Measurements from ENCODE around the gene CPO. TPM values are rescaled to one million over a fixed set of nuclear protein-coding genes. Genes with fewer than 3 reads are reported as not detected.
A peak's percentile ranks its signal among the peaks of the same experiment; 100 is the strongest.

Gene CPO
- total and polyA plus RNA-seq, 2 donors from 2014 or later: 0.41 to 0.90 TPM

- Histone ChIP-seq H3K4me3 (ENCODE audit: low read length in 3 of 3) (no peak overlapping the region), H3K27ac (ENCODE audit: low read depth in 2 of 2, low read length in 2 of 2) (no peak overlapping the region), H3K4me1 (ENCODE audit: control insufficient read depth in 2 of 3, insufficient read depth in 2 of 3, low read depth in 1 of 3, low read length in 3 of 3) (no peaks in the 10 kb centered on the region), H3K36me3 (ENCODE audit: control insufficient read depth in 2 of 3, insufficient read depth in 3 of 3, low read length in 3 of 3) (no peaks in the 10 kb centered on the region), H3K9me3 (ENCODE audit: control insufficient read depth in 2 of 3, insufficient read depth in 1 of 3, low read length in 3 of 3) (peaks cover 0 to 3% (median 0%) of the 10 kb centered on the region in 3 donors), H3K27me3 (ENCODE audit: control insufficient read depth, insufficient read depth, low read length) (no peaks in the 10 kb centered on the region), H3K9ac (ENCODE audit: low read length in 3 of 3) (no peak overlapping the region)
- intact Hi-C loops (cut with DNase I): no loop called here
- no peak for FAIRE-seq
- TF ChIP-seq CTCF (IDR thresholded peaks at IDR 0.05; ENCODE audit: borderline replicate concordance, extremely low read depth, insufficient read depth): no peak
- DNase-seq: no peak
Observed at GRCh38 chr2:206993964-206994363, 54.6 kb downstream of the CPO start.

- TF ChIP-seq CTCF (IDR thresholded peaks at IDR 0.05; ENCODE audit: borderline replicate concordance, extremely low read depth, insufficient read depth): no peak
- no peaks in the 10 kb centered on the region for H3K27me3 ChIP-seq (ENCODE audit: control insufficient read depth, insufficient read depth, low read length)
- no peak for FAIRE-seq
Observed at GRCh38 chr2:206996556-206997065, 57.3 kb downstream of the CPO start.

GRCh38 chr2:207008105-207008990, 69.0 kb downstream of the CPO start:
- no peak for FAIRE-seq
- intact Hi-C loops (cut with DNase I): no loop called here
- Histone ChIP-seq H3K9me3 (ENCODE audit: control insufficient read depth in 2 of 3, insufficient read depth in 1 of 3, low read length in 3 of 3) (no peaks in the 10 kb centered on the region), H3K4me1 (ENCODE audit: control insufficient read depth in 2 of 3, insufficient read depth in 2 of 3, low read depth in 1 of 3, low read length in 3 of 3) (no peaks in the 10 kb centered on the region), H3K4me3 (ENCODE audit: low read length in 3 of 3) (no peak overlapping the region), H3K27ac (ENCODE audit: low read depth in 2 of 2, low read length in 2 of 2) (no peak overlapping the region), H3K27me3 (ENCODE audit: control insufficient read depth, insufficient read depth, low read length) (no peaks in the 10 kb centered on the region), H3K36me3 (ENCODE audit: control insufficient read depth in 2 of 3, insufficient read depth in 3 of 3, low read length in 3 of 3) (no peaks in the 10 kb centered on the region), H3K9ac (ENCODE audit: low read length in 3 of 3) (no peak overlapping the region)
- TF ChIP-seq CTCF (IDR thresholded peaks at IDR 0.05; ENCODE audit: borderline replicate concordance, extremely low read depth, insufficient read depth): no peak
- peak in 1 of 5 donors; percentile 16 for DNase-seq

More at GRCh38 chr2:206996556-206997065, 57.3 kb downstream of the CPO start:
- intact Hi-C loops (cut with DNase I): no loop called here
- H3K9me3 ChIP-seq (ENCODE audit: control insufficient read depth in 2 of 3, insufficient read depth in 1 of 3, low read length in 3 of 3): peaks cover 0 to 3% (median 0%) of the 10 kb centered on the region in 3 donors
- DNase-seq: no peak
- no peak overlapping the region for H3K27ac ChIP-seq (ENCODE audit: low read depth in 2 of 2, low read length in 2 of 2)
- no peaks in the 10 kb centered on the region for H3K36me3 ChIP-seq (ENCODE audit: control insufficient read depth in 2 of 3, insufficient read depth in 3 of 3, low read length in 3 of 3)
- no peak overlapping the region for H3K9ac ChIP-seq (ENCODE audit: low read length in 3 of 3)
- H3K4me1 ChIP-seq (ENCODE audit: control insufficient read depth in 2 of 3, insufficient read depth in 2 of 3, low read depth in 1 of 3, low read length in 3 of 3): no peaks in the 10 kb centered on the region
- H3K4me3 ChIP-seq (ENCODE audit: low read length in 3 of 3): no peak overlapping the region
